Colonic mucosa (tissue), 4 donors: ENCODE results near the gene SERPINA5. TPM values are rescaled to one million over a fixed set of nuclear protein-coding genes. Genes with fewer than 3 reads are reported as not detected.

Source experiments
- DNase-seq: peaks from one replicate; pipeline ENCODE4 v3.0.0-alpha.2; 2020
- H3K27ac ChIP-seq: fragments of 200-600 bp; one replicate; pipeline ENCODE4 v1.8.0; 2021
- H3K27me3 ChIP-seq: fragments of 200-600 bp; one replicate; pipeline ENCODE4 v1.8.0; 2021
- H3K36me3 ChIP-seq: fragments of 200-600 bp; one replicate; pipeline ENCODE4 v1.8.0; 2021
- H3K4me1 ChIP-seq: fragments of 200-600 bp; one replicate; pipeline ENCODE4 v1.8.0; 2021; ENCODE audit warnings: mild to moderate bottlenecking
- H3K4me3 ChIP-seq: fragments of 200-600 bp; one replicate; pipeline ENCODE4 v1.8.0; 2021
- H3K9ac ChIP-seq, 2 donors: one replicate each; pipeline ENCODE4 v1.7.0; 2013; ENCODE audit warnings: control low read depth in 2 of 2, low read depth in 2 of 2, low read length in 2 of 2
- H3K9me3 ChIP-seq: fragments of 200-600 bp; one replicate; pipeline ENCODE4 v1.8.0; 2021
- intact Hi-C: fragments of 100-400 bp; cut with DNase I; formaldehyde crosslinking; loops from one replicate; pipeline ENCODE4 v1.14.1; 2022
- total RNA-seq, 2 donors: library from RNA; stranded (reverse); fragmentation: NEBNext Ultra II Directional in 1 of 2; extraction: Animal tissue kit (Norgen Biotek cat#: 25700) in 1 of 2; gene quantifications; one replicate each; pipeline ENCODE4 v1.2.1, GENCODE V29; 2021
- TF ChIP-seq, protein P1 (sequence below): fragments of 200-600 bp; IDR thresholded peaks from one replicate; pipeline ENCODE4 v1.8.0; 2022; ENCODE audit warnings: antibody characterized with exemption, mild to moderate bottlenecking
- donor health status: healthy.
- donor health status: DM: no; HTN: no; CAD: no.
- donor health status: DM: no; HTN: no; CAD: no.

SERPINA5 gene
- total RNA-seq, 2 donors from 2014 or later: 0.61 to 2.9 TPM

DNA sequence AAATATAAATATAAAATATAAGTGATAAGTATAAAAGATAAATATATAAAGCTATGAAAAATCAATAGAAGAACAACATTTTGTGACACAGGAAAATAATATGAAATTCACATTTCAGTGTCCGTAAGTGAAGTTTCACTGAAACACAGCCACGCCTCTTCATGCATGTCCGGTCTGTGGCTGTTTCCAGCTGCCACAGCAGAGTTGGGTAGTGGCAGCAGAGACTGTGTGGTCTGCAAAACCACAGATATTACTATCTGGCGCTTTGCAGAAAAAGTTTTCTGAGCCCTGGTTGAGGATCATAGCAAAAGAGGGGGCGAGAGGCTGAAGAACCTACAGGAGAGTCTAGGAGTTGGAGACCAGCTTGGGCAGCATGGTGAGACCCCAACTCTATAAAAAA lies 19.2 kb upstream of the SERPINA5 start:
- Histone ChIP-seq H3K27ac (no peak overlapping the region), H3K9me3 (no peaks in the 10 kb centered on the region), H3K36me3 (no peaks in the 10 kb centered on the region), H3K27me3 (no peaks in the 10 kb centered on the region), H3K4me1 (no peaks in the 10 kb centered on the region), H3K4me3 (no peak overlapping the region), H3K9ac (no peak overlapping the region)
- DNase-seq: no peak
- TF ChIP-seq, protein P1, sequence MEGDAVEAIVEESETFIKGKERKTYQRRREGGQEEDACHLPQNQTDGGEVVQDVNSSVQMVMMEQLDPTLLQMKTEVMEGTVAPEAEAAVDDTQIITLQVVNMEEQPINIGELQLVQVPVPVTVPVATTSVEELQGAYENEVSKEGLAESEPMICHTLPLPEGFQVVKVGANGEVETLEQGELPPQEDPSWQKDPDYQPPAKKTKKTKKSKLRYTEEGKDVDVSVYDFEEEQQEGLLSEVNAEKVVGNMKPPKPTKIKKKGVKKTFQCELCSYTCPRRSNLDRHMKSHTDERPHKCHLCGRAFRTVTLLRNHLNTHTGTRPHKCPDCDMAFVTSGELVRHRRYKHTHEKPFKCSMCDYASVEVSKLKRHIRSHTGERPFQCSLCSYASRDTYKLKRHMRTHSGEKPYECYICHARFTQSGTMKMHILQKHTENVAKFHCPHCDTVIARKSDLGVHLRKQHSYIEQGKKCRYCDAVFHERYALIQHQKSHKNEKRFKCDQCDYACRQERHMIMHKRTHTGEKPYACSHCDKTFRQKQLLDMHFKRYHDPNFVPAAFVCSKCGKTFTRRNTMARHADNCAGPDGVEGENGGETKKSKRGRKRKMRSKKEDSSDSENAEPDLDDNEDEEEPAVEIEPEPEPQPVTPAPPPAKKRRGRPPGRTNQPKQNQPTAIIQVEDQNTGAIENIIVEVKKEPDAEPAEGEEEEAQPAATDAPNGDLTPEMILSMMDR: no peak
- intact Hi-C loops: no loop called here

DNA sequence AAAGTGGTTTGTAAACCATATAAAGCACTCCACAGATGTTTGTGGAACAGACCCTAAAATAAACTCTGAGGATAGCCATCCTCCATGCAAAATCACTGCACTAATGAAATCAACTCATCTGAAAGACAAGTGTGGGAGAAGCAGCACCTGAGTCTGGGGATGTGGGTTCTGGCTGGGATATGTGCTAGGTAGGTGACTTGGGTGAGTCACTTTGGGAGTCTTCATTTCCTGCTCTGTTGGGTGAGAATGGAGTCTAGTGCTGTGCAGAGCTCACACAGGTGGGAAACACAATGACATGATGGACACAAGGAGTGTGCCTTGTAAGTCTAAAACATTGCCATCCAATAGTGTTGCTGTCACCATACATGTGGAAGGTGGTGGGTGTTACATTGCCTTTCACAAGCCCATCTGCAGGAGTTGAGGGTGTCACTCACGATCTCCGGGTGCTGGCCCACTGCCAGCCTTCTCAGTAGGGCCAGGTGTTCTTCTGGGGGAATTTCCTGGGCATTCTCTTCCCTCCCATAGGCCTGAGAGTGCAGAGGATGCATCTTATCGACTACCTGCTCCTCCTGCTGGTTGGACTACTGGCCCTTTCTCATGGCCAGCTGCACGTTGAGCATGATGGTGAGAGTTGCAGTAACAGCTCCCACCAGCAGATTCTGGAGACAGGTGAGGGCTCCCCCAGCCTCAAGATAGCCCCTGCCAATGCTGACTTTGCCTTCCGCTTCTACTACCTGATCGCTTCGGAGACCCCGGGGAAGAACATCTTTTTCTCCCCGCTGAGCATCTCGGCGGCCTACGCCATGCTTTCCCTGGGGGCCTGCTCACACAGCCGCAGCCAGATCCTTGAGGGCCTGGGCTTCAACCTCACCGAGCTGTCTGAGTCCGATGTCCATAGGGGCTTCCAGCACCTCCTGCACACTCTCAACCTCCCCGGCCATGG lies 18.0 kb upstream of the SERPINA5 start:
- intact Hi-C loops: no loop called here
- no peak for DNase-seq
- H3K4me3 ChIP-seq: no peak overlapping the region
- no peaks in the 10 kb centered on the region for H3K4me1 ChIP-seq
- no peaks in the 10 kb centered on the region for H3K36me3 ChIP-seq
- H3K9me3 ChIP-seq: no peaks in the 10 kb centered on the region
- TF ChIP-seq, protein P1: no peak
- H3K9ac ChIP-seq: no peak overlapping the region
- H3K27me3 ChIP-seq: no peaks in the 10 kb centered on the region
- no peak overlapping the region for H3K27ac ChIP-seq

- Histone ChIP-seq H3K4me3 (no peak overlapping the region), H3K36me3 (no peaks in the 10 kb centered on the region), H3K27me3 (no peaks in the 10 kb centered on the region), H3K27ac (no peak overlapping the region), H3K9me3 (no peaks in the 10 kb centered on the region), H3K4me1 (no peaks in the 10 kb centered on the region), H3K9ac (no peak overlapping the region)
- intact Hi-C loops: no loop called here
- TF ChIP-seq, protein P1: no peak
- DNase-seq: no peak
These were observed 16.8 kb upstream of the SERPINA5 start for GRCh38 chr14:94564381-94564780.

- Histone ChIP-seq H3K27ac (no peak overlapping the region), H3K9ac (no peak overlapping the region), H3K4me3 (no peak overlapping the region), H3K9me3 (no peaks in the 10 kb centered on the region), H3K36me3 (no peaks in the 10 kb centered on the region), H3K4me1 (no peaks in the 10 kb centered on the region), H3K27me3 (no peaks in the 10 kb centered on the region)
- intact Hi-C loops: no loop called here
- TF ChIP-seq, protein P1: no peak
- DNase-seq: no peak
These were observed 13.0 kb upstream of the SERPINA5 start for GRCh38 chr14:94568186-94568585.

GRCh38 chr14:94569381-94570001 lies 11.7 kb upstream of the SERPINA5 start:
- intact Hi-C loops: no loop called here
- Histone ChIP-seq H3K4me3 (no peak overlapping the region), H3K36me3 (no peaks in the 10 kb centered on the region), H3K27ac (no peak overlapping the region), H3K27me3 (no peaks in the 10 kb centered on the region), H3K9me3 (no peaks in the 10 kb centered on the region), H3K9ac (no peak overlapping the region), H3K4me1 (no peaks in the 10 kb centered on the region)
- no peak for DNase-seq
- TF ChIP-seq, protein P1: no peak
